ENCODE measurements around the gene CUL5.

DNA sequence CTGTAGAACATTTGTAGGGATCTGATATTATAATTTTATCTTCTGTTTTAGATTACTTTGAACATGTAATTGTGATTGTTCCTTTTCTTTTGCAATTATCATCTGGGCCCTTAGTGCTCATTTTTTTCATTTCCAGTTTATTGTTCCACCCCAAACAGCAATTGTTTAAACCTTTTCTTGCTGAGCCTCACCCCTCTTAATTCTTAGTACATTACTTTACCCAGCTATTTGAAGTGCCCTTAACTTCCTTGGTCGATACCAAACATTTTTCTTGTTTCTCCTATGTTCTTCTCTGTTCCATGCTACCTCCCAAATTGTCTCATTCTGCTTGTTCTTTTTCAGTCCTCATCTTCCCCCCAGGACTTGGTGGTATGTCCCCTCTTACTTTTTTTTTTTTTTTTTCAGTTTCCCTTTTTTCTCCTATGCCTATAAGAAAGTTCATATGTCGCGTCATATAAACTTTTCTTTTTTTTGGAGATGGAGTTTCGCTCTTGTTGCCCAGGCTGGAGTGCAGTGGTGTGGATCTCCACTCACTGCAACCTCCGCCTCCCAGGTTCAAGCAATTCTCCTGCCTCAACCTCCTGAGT is 3.5 kb downstream of the CUL5 start:
- TF ChIP-seq POLR2AphosphoS5 (IDR thresholded peaks at IDR 0.05; ENCODE audit: borderline replicate concordance, low read depth, low read length), result no peak
- no peak for TF ChIP-seq EZH2 (IDR thresholded peaks at IDR 0.05)

All from SK-N-MC (cell line).